Measurements from ENCODE around the gene TAF11L4. TPM values are rescaled to one million over a fixed set of nuclear protein-coding genes. Genes with fewer than 3 reads are reported as not detected.
"Not testable (repeated sequence)": the region's sequence is repeated elsewhere in the genome, so short reads cannot be mapped to it uniquely, and the experiment has no call there.

Gene TAF11L4
- total RNA-seq, 1 donor from 2014 or later, result not detected

- H3K4me1 Mint-ChIP-seq (ENCODE audit: low read depth, unreplicated experiment); H3K27me3 Mint-ChIP-seq (ENCODE audit: unreplicated experiment); H3K27ac Mint-ChIP-seq (ENCODE audit: unreplicated experiment); DNase-seq; H3K9me3 Mint-ChIP-seq (ENCODE audit: unreplicated experiment); H3K4me3 Mint-ChIP-seq (ENCODE audit: unreplicated experiment); H3K36me3 Mint-ChIP-seq (ENCODE audit: unreplicated experiment): not testable (repeated sequence)
These were observed 3.3 kb downstream of the TAF11L4 start, which contains the start of gene TAF11L5 for GRCh38 chr5:17524935-17525334. Gene TAF11L5 (plus strand): TSS chr5:17525235.

DNA sequence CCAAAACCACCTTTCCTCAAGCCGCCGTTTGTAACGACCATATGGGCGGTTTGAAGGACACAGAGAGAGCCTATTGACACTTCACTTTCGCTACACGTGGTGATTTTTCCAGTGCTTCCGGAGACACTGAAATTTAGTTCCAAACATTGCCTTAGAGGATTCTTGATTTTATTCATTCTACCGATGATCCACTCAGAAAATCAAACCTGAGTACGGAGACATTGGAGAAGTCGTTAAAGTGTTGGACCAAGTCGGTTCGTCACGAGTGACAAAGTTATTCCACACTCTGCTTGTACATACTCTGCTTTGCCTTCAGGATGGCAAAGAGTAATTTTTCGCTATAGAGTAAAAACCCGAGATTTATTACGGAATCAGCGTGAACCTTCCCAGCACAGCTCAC lies 4.9 kb downstream of the TAF11L4 start:
- H3K27ac Mint-ChIP-seq (ENCODE audit: unreplicated experiment); H3K4me3 Mint-ChIP-seq (ENCODE audit: unreplicated experiment); DNase-seq; H3K36me3 Mint-ChIP-seq (ENCODE audit: unreplicated experiment); H3K4me1 Mint-ChIP-seq (ENCODE audit: low read depth, unreplicated experiment); H3K9me3 Mint-ChIP-seq (ENCODE audit: unreplicated experiment); H3K27me3 Mint-ChIP-seq (ENCODE audit: unreplicated experiment): not testable (repeated sequence)

- not testable (repeated sequence) for H3K9me3 Mint-ChIP-seq (ENCODE audit: unreplicated experiment); H3K36me3 Mint-ChIP-seq (ENCODE audit: unreplicated experiment); H3K27me3 Mint-ChIP-seq (ENCODE audit: unreplicated experiment); H3K4me1 Mint-ChIP-seq (ENCODE audit: low read depth, unreplicated experiment); H3K27ac Mint-ChIP-seq (ENCODE audit: unreplicated experiment); H3K4me3 Mint-ChIP-seq (ENCODE audit: unreplicated experiment); DNase-seq
These were observed 6.8 kb downstream of the TAF11L4 start, which contains the start of gene TAF11L6 for GRCh38 chr5:17528369-17528768. Gene TAF11L6 (plus strand): TSS chr5:17528669.

Other genes starting within 250 kb of the TAF11L4 start
- not detected for gene TAF11L2, start 23.6 kb upstream of the TAF11L4 start, total RNA-seq (ENCODE audit: unreplicated experiment)
- gene TAF11L3, start 3.4 kb upstream of the TAF11L4 start, total RNA-seq (ENCODE audit: unreplicated experiment), result not detected
- 0.83 TPM for gene TAF11L5, start 3.4 kb downstream of the TAF11L4 start, total RNA-seq (ENCODE audit: unreplicated experiment)
- gene TAF11L6, start 6.9 kb downstream of the TAF11L4 start, total RNA-seq (ENCODE audit: unreplicated experiment), result not detected
- gene TAF11L7, start 64.0 kb downstream of the TAF11L4 start, total RNA-seq (ENCODE audit: unreplicated experiment), result 0.83 TPM
- gene TAF11L8, start 69.2 kb downstream of the TAF11L4 start, total RNA-seq (ENCODE audit: unreplicated experiment), result not detected
- gene TAF11L9, start 72.6 kb downstream of the TAF11L4 start, total RNA-seq (ENCODE audit: unreplicated experiment), result 0.83 TPM
- gene TAF11L10, start 76.0 kb downstream of the TAF11L4 start, total RNA-seq (ENCODE audit: unreplicated experiment), result 0.83 TPM
- gene TAF11L11, start 82.4 kb downstream of the TAF11L4 start, total RNA-seq (ENCODE audit: unreplicated experiment), result 3.7 TPM
- 2.4 TPM for gene TAF11L12, start 88.6 kb downstream of the TAF11L4 start, total RNA-seq (ENCODE audit: unreplicated experiment)
- 1.3 TPM for gene TAF11L13, start 110.3 kb downstream of the TAF11L4 start, total RNA-seq (ENCODE audit: unreplicated experiment)
- not detected for gene TAF11L14, start 112.7 kb downstream of the TAF11L4 start, total RNA-seq (ENCODE audit: unreplicated experiment)

Measured in glutamatergic neuron (in vitro differentiated cells).